ENCODE data around the gene PRPF4. TPM values are rescaled to one million over a fixed set of nuclear protein-coding genes. Genes with fewer than 3 reads are reported as not detected.

The PRPF4 gene
- total RNA-seq, 6 donors from 2014 or later: 7.1 to 18.2 (median 15.0) TPM

- no peak overlapping the region for H3K4me3 ChIP-seq
- DNase-seq (peak in 1 of 2 donors; percentile 30), ATAC-seq (ENCODE audit: low FRiP score in 2 of 2) (no peak)
- 87 to 93% methylated on average over 12 to 14 of the region's 15 CpGs for WGBS, 2 donors
- H3K9me3 ChIP-seq: no peaks in the 10 kb centered on the region
- no peaks in the 10 kb centered on the region for H3K36me3 ChIP-seq
- peaks cover 0 to 6% (median 0%) of the 10 kb centered on the region in 4 donors for H3K4me1 ChIP-seq
- no peak for TF ChIP-seq POLR2A (IDR thresholded peaks at IDR 0.05)
- TF ChIP-seq EP300 (IDR thresholded peaks at IDR 0.05): no peak
- no peak for TF ChIP-seq POLR2AphosphoS5 (IDR thresholded peaks at IDR 0.05)
- TF ChIP-seq, protein P1, sequence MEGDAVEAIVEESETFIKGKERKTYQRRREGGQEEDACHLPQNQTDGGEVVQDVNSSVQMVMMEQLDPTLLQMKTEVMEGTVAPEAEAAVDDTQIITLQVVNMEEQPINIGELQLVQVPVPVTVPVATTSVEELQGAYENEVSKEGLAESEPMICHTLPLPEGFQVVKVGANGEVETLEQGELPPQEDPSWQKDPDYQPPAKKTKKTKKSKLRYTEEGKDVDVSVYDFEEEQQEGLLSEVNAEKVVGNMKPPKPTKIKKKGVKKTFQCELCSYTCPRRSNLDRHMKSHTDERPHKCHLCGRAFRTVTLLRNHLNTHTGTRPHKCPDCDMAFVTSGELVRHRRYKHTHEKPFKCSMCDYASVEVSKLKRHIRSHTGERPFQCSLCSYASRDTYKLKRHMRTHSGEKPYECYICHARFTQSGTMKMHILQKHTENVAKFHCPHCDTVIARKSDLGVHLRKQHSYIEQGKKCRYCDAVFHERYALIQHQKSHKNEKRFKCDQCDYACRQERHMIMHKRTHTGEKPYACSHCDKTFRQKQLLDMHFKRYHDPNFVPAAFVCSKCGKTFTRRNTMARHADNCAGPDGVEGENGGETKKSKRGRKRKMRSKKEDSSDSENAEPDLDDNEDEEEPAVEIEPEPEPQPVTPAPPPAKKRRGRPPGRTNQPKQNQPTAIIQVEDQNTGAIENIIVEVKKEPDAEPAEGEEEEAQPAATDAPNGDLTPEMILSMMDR (IDR thresholded peaks at IDR 0.05): no peak
- H3K27ac ChIP-seq: no peak overlapping the region
- H3K27me3 ChIP-seq: no peaks in the 10 kb centered on the region
These were observed 23.7 kb downstream of the PRPF4 start for GRCh38 chr9:113298924-113299770.

DNA sequence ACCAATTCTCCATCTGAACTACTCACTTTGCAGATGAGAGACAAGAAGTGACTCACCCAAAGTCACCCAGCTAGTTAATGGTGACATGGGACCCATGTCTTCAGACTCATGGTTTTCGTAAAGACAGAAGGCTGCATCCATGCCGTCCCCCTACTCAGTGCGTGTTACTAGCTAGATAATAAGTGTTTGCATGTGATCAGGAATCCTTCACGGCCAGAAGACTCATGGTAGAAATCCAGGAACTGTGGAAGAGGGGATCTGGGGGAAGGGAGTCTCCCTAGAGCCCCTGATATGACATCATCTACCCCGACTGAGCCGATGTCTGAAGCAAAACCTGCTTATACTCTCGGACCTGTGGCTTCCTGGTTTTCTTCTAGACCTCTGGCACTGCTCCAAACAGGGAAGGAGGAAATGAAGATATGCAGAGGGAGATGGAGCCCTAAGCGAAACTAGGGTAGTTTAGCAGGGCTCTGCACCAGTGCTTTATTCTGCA is 24.4 kb downstream of the PRPF4 start:
- Histone ChIP-seq H3K9me3 (no peaks in the 10 kb centered on the region), H3K27ac (no peak overlapping the region), H3K4me3 (no peak overlapping the region), H3K27me3 (no peaks in the 10 kb centered on the region), H3K36me3 (no peaks in the 10 kb centered on the region), H3K4me1 (peaks cover 0 to 6% (median 0%) of the 10 kb centered on the region in 4 donors)
- ATAC-seq (ENCODE audit: low FRiP score in 2 of 2) (peak; percentile 21 to 34), DNase-seq (peak in 1 of 2 donors; percentile 40)
- TF ChIP-seq POLR2AphosphoS5 (IDR thresholded peaks at IDR 0.05): no peak
- TF ChIP-seq, protein P1 (IDR thresholded peaks at IDR 0.05): no peak
- TF ChIP-seq EP300 (IDR thresholded peaks at IDR 0.05): no peak
- no peak for TF ChIP-seq POLR2A (IDR thresholded peaks at IDR 0.05)
- WGBS, 2 donors: 28 to 36% methylated on average over 8 of the region's 8 CpGs

GRCh38 chr9:113301548-113301947 is 26.1 kb downstream of the PRPF4 start:
- Histone ChIP-seq H3K36me3 (no peaks in the 10 kb centered on the region), H3K27me3 (no peaks in the 10 kb centered on the region), H3K4me3 (no peak overlapping the region), H3K27ac (no peak overlapping the region), H3K4me1 (peaks cover 0 to 6% (median 0%) of the 10 kb centered on the region in 4 donors), H3K9me3 (no peaks in the 10 kb centered on the region)
- no peak for ATAC-seq (ENCODE audit: low FRiP score in 2 of 2)
- TF ChIP-seq, protein P1 (IDR thresholded peaks at IDR 0.05): no peak
- TF ChIP-seq EP300 (IDR thresholded peaks at IDR 0.05) (no peak), POLR2A (IDR thresholded peaks at IDR 0.05) (no peak), POLR2AphosphoS5 (IDR thresholded peaks at IDR 0.05) (no peak)
- 88 to 95% methylated on average over 8 of the region's 8 CpGs for WGBS, 2 donors
- DNase-seq: no peak

DNA sequence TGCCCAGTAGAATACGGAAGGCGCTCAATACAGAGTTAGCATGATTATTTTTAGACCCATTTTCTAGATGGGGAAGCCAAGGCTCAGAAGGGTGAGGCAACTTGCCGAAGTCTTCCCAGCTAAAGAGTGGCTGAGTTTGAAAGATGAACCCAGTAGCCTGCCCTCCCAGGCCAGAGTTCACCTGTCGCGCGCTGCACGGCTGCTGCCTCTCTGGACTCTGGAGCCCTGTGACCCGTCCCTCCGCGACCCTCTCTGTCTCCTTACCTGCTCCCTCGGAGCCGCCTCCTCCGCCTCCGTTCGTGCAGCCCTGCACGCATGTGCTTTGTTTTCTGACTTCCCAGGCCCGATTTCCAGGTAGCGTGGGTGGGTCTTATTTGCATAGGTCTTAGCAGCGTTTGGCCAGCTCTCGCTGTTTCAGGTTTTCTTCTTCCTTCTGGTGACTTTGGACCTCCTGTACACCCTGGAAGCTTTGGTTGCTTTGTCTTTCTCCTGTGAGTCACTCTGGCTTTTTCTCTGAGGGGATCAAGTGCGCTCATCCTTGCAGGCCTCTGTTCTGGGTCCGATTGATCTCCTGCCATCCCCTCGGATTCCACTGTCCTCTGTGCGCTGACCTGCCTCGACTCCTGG is 27.4 kb downstream of the PRPF4 start, which contains the start of gene RNF183:
RNF183 (minus strand) TSS at position 585 of the 627 bp plus-strand sequence. CDS start 5,192 bp downstream, outside the sequence.
- H3K4me3 ChIP-seq: no peak within 1 kb of the TSS
- DNase-seq: peak in 1 of 2 donors; percentile 61
- 78 to 81% methylated on average over 24 to 25 of the region's 25 CpGs for WGBS, 2 donors

More for the DNA sequence above, 27.4 kb downstream of the PRPF4 start, which contains the start of gene RNF183:
- no peak for ATAC-seq (ENCODE audit: low FRiP score in 2 of 2)
- H3K9me3 ChIP-seq: no peaks in the 10 kb centered on the region
- H3K36me3 ChIP-seq: no peaks in the 10 kb centered on the region
- peaks cover 0 to 6% (median 0%) of the 10 kb centered on the region in 4 donors for H3K4me1 ChIP-seq
- no peaks in the 10 kb centered on the region for H3K27me3 ChIP-seq
- no peak within 1 kb of the TSS for H3K27ac ChIP-seq
- TF ChIP-seq POLR2A (IDR thresholded peaks at IDR 0.05) (no peak), POLR2AphosphoS5 (IDR thresholded peaks at IDR 0.05) (no peak), EP300 (IDR thresholded peaks at IDR 0.05) (no peak)
- TF ChIP-seq, protein P1 (IDR thresholded peaks at IDR 0.05): no peak

Measured in upper lobe of left lung (tissue), 6 donors.